GM12878 (cell line): Measurements from ENCODE around the gene OPN1LW. TPM values are rescaled to one million over a fixed set of nuclear protein-coding genes. Genes with fewer than 3 reads are reported as not detected.

Experiments used
- ATAC-seq: fragments of 200-7000 bp; cut with Tn5 transposase; 3 replicates; pipeline ENCODE4 v1.9.1; 2020; ENCODE audit warnings: mild to moderate bottlenecking, moderate library complexity
- BruUV-seq: library from RNA; stranded (reverse); fragments of 400-500 nt; replicated peaks from 2 replicates; lab custom pipeline; 2021; lab: Mats Ljungman, UMichigan
- CTCF ChIA-PET: fragments of 300-600 bp; sonication (Branson Sonifier 250); formaldehyde crosslinking; extraction: SDS; loops from one replicate; lab custom pipeline; 2021; ENCODE audit warnings: inconsistent platforms; lab: Yijun Ruan, JAX
- POLR2A ChIA-PET: fragments of 350-600 bp; formaldehyde crosslinking; extraction: SDS; loops from one replicate; lab custom pipeline; 2021; ENCODE audit warnings: inconsistent platforms; lab: Charles Lee
- RAD21 ChIA-PET: fragments of 300-600 bp; sonication (Branson Sonifier 250); formaldehyde crosslinking; loops from one replicate; lab custom pipeline; 2023; ENCODE audit warnings: antibody characterized with exemption; ENCODE audit not compliant: unreplicated experiment; lab: Charles Lee
- SMC1A ChIA-PET: fragments of 300-600 bp; sonication (Branson Sonifier 250); formaldehyde crosslinking; loops from one replicate; lab custom pipeline; 2023; ENCODE audit not compliant: unreplicated experiment, uncharacterized antibody; lab: Charles Lee
- DNase-seq: peaks from one replicate; pipeline ENCODE4 v3.0.0-alpha.2; 2011; ENCODE audit warnings: low read depth, low spot score
- FAIRE-seq: peaks from 3 replicates; lab custom pipeline; 2011; peaks lifted over from hg19 to GRCh38; lab: Jason Lieb, UNC
- H2AFZ ChIP-seq: 2 replicates; pipeline ENCODE4 v1.6.0; 2011; ENCODE audit warnings: low read depth, low read length, control low read depth; ENCODE audit not compliant: control insufficient read depth
- H3K27ac ChIP-seq: 2 replicates; pipeline ENCODE4 v1.5.1; 2011; ENCODE audit warnings: control low read depth; ENCODE audit not compliant: control insufficient read depth, insufficient read depth
- H3K27me3 ChIP-seq, 2 experiments: replicated peaks in 1 of 2; 2 replicates each; pipeline versions ENCODE4 v1.6.0 to v1.6.1; 2011; ENCODE audit warnings: low read length in 1 of 2; ENCODE audit not compliant: control insufficient read depth in 2 of 2, insufficient read depth in 2 of 2
- H3K36me3 ChIP-seq, 2 experiments: 2 replicates each; pipeline ENCODE4 v1.5.1; 2011; ENCODE audit warnings: low read length in 1 of 2; ENCODE audit not compliant: control insufficient read depth in 2 of 2, insufficient read depth in 2 of 2
- H3K4me1 ChIP-seq: 2 replicates; pipeline ENCODE4 v1.6.1; 2011; ENCODE audit warnings: mild to moderate bottlenecking, low read length, moderate library complexity, mixed read lengths; ENCODE audit not compliant: control insufficient read depth, insufficient read depth
- H3K4me2 ChIP-seq: 2 replicates; pipeline ENCODE4 v1.6.0; 2011; ENCODE audit warnings: control low read depth; ENCODE audit not compliant: control insufficient read depth, insufficient read depth
- H3K4me3 ChIP-seq: fragments of 200-600 bp; sonication (generic); 2 replicates; pipeline ENCODE4 v1.5.1; 2016
- H3K79me2 ChIP-seq: 2 replicates; pipeline ENCODE4 v1.6.0; 2011; ENCODE audit warnings: low read length; ENCODE audit not compliant: control insufficient read depth, insufficient read depth
- H3K9ac ChIP-seq: 2 replicates; pipeline ENCODE4 v1.8.0; 2011; ENCODE audit warnings: low read length, control low read depth, mixed read lengths; ENCODE audit not compliant: control insufficient read depth, insufficient read depth
- H3K9me3 ChIP-seq: replicated peaks from 3 replicates; pipeline ENCODE4 v1.5.1; 2011; ENCODE audit warnings: mild to moderate bottlenecking, low read length; ENCODE audit not compliant: control insufficient read depth, insufficient read depth
- H4K20me1 ChIP-seq: 2 replicates; pipeline ENCODE4 v1.6.0; 2011; ENCODE audit not compliant: control insufficient read depth, insufficient read depth
- CBX3 ChIP-seq: fragments of 200-600 bp; sonication (generic); IDR thresholded peaks from 2 replicates; pipeline ENCODE4 v1.6.1; 2016; ENCODE audit warnings: low read depth, borderline replicate concordance
- CBX5 ChIP-seq: sonication (generic); IDR thresholded peaks from 2 replicates; pipeline ENCODE4 v1.6.1; 2016; ENCODE audit warnings: low read depth, moderate library complexity, mild to moderate bottlenecking, inconsistent platforms
- CHD4 ChIP-seq: fragments of 200-600 bp; sonication (generic); IDR thresholded peaks from 2 replicates; pipeline ENCODE4 v1.6.1; 2016; ENCODE audit warnings: mild to moderate bottlenecking
- E2F8 ChIP-seq: fragments of 450-650 bp; IDR thresholded peaks from 2 replicates; pipeline ENCODE4 v1.6.1; 2018; ENCODE audit warnings: mild to moderate bottlenecking, low read depth, moderate library complexity; ENCODE audit not compliant: partially characterized antibody
- ESRRA ChIP-seq: IDR thresholded peaks from 2 replicates; pipeline ENCODE4 v1.6.1; 2012; ENCODE audit warnings: mild to moderate bottlenecking, low read length, improper control_type of control experiment
- HDAC2 ChIP-seq: fragments of 200-600 bp; sonication (generic); IDR thresholded peaks from 2 replicates; pipeline ENCODE4 v1.6.1; 2017
- MYB ChIP-seq: fragments of 150-350 bp; IDR thresholded peaks from 2 replicates; pipeline ENCODE4 v1.6.1; 2014; ENCODE audit warnings: mild to moderate bottlenecking, low read depth, low read length, borderline replicate concordance
- NFYB ChIP-seq: IDR thresholded peaks from 2 replicates; pipeline ENCODE4 v1.6.1; 2011; ENCODE audit warnings: low read depth, mild to moderate bottlenecking, low read length, improper control_type of control experiment, moderate library complexity; ENCODE audit not compliant: insufficient read depth
- PAX8 ChIP-seq: fragments of 450-650 bp; IDR thresholded peaks from 2 replicates; pipeline ENCODE4 v1.6.1; 2017; ENCODE audit warnings: mild to moderate bottlenecking, moderate library complexity
- PML ChIP-seq: IDR thresholded peaks from 2 replicates; pipeline ENCODE4 v1.6.1; 2012; ENCODE audit warnings: low read length, inconsistent platforms
- POLR2A ChIP-seq: IDR thresholded peaks from 2 replicates; pipeline ENCODE4 v1.6.1; 2011; ENCODE audit warnings: low read depth, mild to moderate bottlenecking, low read length
- SUZ12 ChIP-seq: fragments of 200-600 bp; sonication (generic); IDR thresholded peaks from one replicate; pipeline ENCODE4 v1.6.1; 2018; ENCODE audit warnings: antibody characterized with exemption, mild to moderate bottlenecking; ENCODE audit not compliant: unreplicated experiment
- TAF1 ChIP-seq: IDR thresholded peaks from 2 replicates; pipeline ENCODE4 v1.6.1; 2011; ENCODE audit warnings: mild to moderate bottlenecking, low read depth, low read length, borderline replicate concordance
- WGBS: methylation state at CpG from one replicate; pipeline ENCODE4 v1.1.6; 2016; ENCODE audit warnings: low lambda C conversion rate; ENCODE audit not compliant: insufficient replicate concordance, insufficient coverage; ENCODE audit errors: missing lambda C conversion rate; 5-methylcytosine and 5-hydroxymethylcytosine counted together
- in situ Hi-C: fragments of 300-500 bp; cut with MboI; formaldehyde crosslinking; loops from 9 replicates; pipeline ENCODE4 v1.14.3; 2018; ENCODE audit warnings: mixed read lengths
- intact Hi-C: fragments of 100-400 bp; cut with micrococcal nuclease; formaldehyde crosslinking; loops from one replicate; pipeline ENCODE4 v1.14.2; 2022; ENCODE audit not compliant: unreplicated experiment
- polyA plus RNA-seq, 11 experiments: library from polyadenylated mRNA; depleted of rRNA in 4 of 11; unstranded in 6 of 11; stranded (reverse) in 5 of 11; fragments of >200 nt; fragmentation: Nextera tagmentation in 4 of 11; fragmentation: Illumina TruSeq in 1 of 11; extraction: Ambion mirVana in 4 of 11; extraction: Trizol in 1 of 11; gene quantifications; 1 replicate in 1 of 11; 2 replicates in 10 of 11; pipeline versions ENCODE4 v1.2.1 to v1.2.3, GENCODE V29; 2011 to 2016; ENCODE audit warnings: inconsistent platforms in 2 of 11, missing spikeins in 2 of 11, low read depth in 1 of 11
- total RNA-seq, 4 experiments: library from RNA; depleted of rRNA in 3 of 4; stranded (reverse); fragments of >200 nt in 3 of 4; fragmentation: Illumina TruSeq in 1 of 4; extraction: Trizol in 1 of 4; gene quantifications; 2 replicates each; pipeline versions ENCODE4 v1.2.1 to v1.2.3, GENCODE V29; 2013 to 2021

Gene OPN1LW
- total and polyA plus RNA-seq, 10 of the 15 experiments (the other 5 are each of a cell fraction or from before 2014, with no cell fraction given) = not detected

GRCh38 chrX:154135458-154136229 lies 8.4 kb upstream of the OPN1LW start:
- Histone ChIP-seq H3K9ac (no peak overlapping the region), H3K27ac (no peak overlapping the region), H2AFZ (no peak overlapping the region), H3K36me3 (no peaks in the 10 kb centered on the region), H3K27me3 (no peaks in the 10 kb centered on the region; a peak in 1 of 4 replicates), H3K79me2 (no peaks in the 10 kb centered on the region), H4K20me1 (no peaks in the 10 kb centered on the region), H3K9me3 (no peaks in the 10 kb centered on the region; the same call in 2 of the 3 replicates), H3K4me1 (no peaks in the 10 kb centered on the region), H3K4me2 (no peak overlapping the region), H3K4me3 (no peak overlapping the region)
- POLR2A ChIA-PET = no interaction called here
- SMC1A ChIA-PET = interaction anchor here (0.7 to 0.9 kb wide), 2 partner anchors 163 to 173 kb away, joined by 3 to 4 read pairs; no protein-coding TSS in a partner anchor
- intact Hi-C loops (no loop called here), in situ Hi-C loops (loop anchor here (25.0 kb wide), 3 partner anchors 177 to 1277 kb away; partner anchors contain the start of genes G6PD and IKBKG)
- WGBS = 21% methylated on average over 7 of the region's 7 CpGs
- TF ChIP-seq HDAC2 (no peak), CBX3 (no peak), ESRRA (no peak), E2F8 (no peak), CBX5 (no peak), PML (no peak), MYB (no peak), TAF1 (no peak), PAX8 (no peak), POLR2A (no peak), NFYB (no peak), CHD4 (no peak), SUZ12 (no peak)
- DNase-seq (no peak), ATAC-seq (no peak), FAIRE-seq (no peak)
- no TSS peak for BruUV-seq
- CTCF ChIA-PET = interaction anchor here (0.9 to 4.4 kb wide), 3 partner anchors 122 to 398 kb away, joined by 3 to 17 read pairs (median 4); no protein-coding TSS in a partner anchor
- RAD21 ChIA-PET = interaction anchor here (1.5 kb wide), 1 partner anchor 173 kb away, joined by 4 read pairs; no protein-coding TSS in a partner anchor
